ENCODE results near the gene L3MBTL1. TPM values are rescaled to one million over a fixed set of nuclear protein-coding genes. Genes with fewer than 3 reads are reported as not detected.

The L3MBTL1 gene
- total RNA-seq, 1 experiment from 2014 or later: 21.6 TPM

GRCh38 chr20:43525021-43525420, 17.5 kb downstream of the L3MBTL1 start:
- no peaks in the 10 kb centered on the region for H3K36me3 ChIP-seq (ENCODE audit: control insufficient read depth in 1 of 2, insufficient read depth in 2 of 2, low read length in 2 of 2)
- H3K4me2 ChIP-seq (ENCODE audit: low read length): no peak overlapping the region
- no peaks in the 10 kb centered on the region for H3K9me2 ChIP-seq (ENCODE audit: insufficient read depth)
- H3K79me2 ChIP-seq (ENCODE audit: insufficient read depth, low read length): no peaks in the 10 kb centered on the region
- CTCF ChIA-PET: no interaction called here
- no peaks in the 10 kb centered on the region for H3K27me3 ChIP-seq (ENCODE audit: insufficient read depth, low read length)
- no peaks in the 10 kb centered on the region for H4K20me1 ChIP-seq (ENCODE audit: insufficient read depth)
- POLR2A ChIA-PET: no interaction called here
- no peak overlapping the region for H2AFZ ChIP-seq (ENCODE audit: low read depth, low read length, poor library complexity, severe bottlenecking)
- no TSS peak for BruUV-seq (replicated peaks)
- no peak overlapping the region for H3K9ac ChIP-seq (ENCODE audit: low read length)
- H3K4me3 ChIP-seq (replicated peaks in 1 of 2; ENCODE audit: low read depth in 1 of 2, low read length in 2 of 2): no peak overlapping the region
- intact Hi-C loops (cut with micrococcal nuclease): no loop called here
- ATAC-seq (no peak), DNase-seq (ENCODE audit: low read depth, low spot score) (no peak)
- RAD21 ChIA-PET (ENCODE audit: low non-redundant PET in 1 of 2, low total read pairs in 2 of 2, uncharacterized antibody in 2 of 2, unreplicated experiment in 2 of 2): no interaction called here
- no peaks in the 10 kb centered on the region for H3K9me3 ChIP-seq (ENCODE audit: control insufficient read depth in 1 of 2, insufficient read depth in 1 of 2, low read depth in 1 of 2, low read length in 2 of 2)
- no peak overlapping the region for H3K27ac ChIP-seq (ENCODE audit: low read depth, low read length)
- no peak for TF ChIP-seq YY1 (IDR thresholded peaks at IDR 0.05; ENCODE audit: extremely low read depth, insufficient replicate concordance, low read depth, low read length)
- TF ChIP-seq SP1 (IDR thresholded peaks at IDR 0.05; ENCODE audit: low read depth): no peak
- TF ChIP-seq CEBPB (IDR thresholded peaks at IDR 0.05; ENCODE audit: low read depth): no peak
- no peak for TF ChIP-seq EGR1 (IDR thresholded peaks at IDR 0.05; ENCODE audit: low read depth)
- no peak for TF ChIP-seq CTCF (IDR thresholded peaks at IDR 0.05 in 2 of 3, conservative IDR thresholded peaks at IDR 0.05 in 1 of 3; ENCODE audit: borderline replicate concordance in 1 of 3, insufficient read depth in 1 of 3, low read depth in 2 of 3, low read length in 2 of 3)
- no peak for TF ChIP-seq ZFX (IDR thresholded peaks at IDR 0.05)
- no peak for TF ChIP-seq RAD21 (IDR thresholded peaks at IDR 0.05; ENCODE audit: low read depth)
- TF ChIP-seq CBX3 (IDR thresholded peaks at IDR 0.05; ENCODE audit: low read depth): no peak
- no peaks in the 10 kb centered on the region for H3K4me1 ChIP-seq (ENCODE audit: control insufficient read depth in 1 of 2, insufficient read depth in 2 of 2, low read length in 2 of 2)

GRCh38 chr20:43528258-43528875, 20.9 kb downstream of the L3MBTL1 start:
- Histone ChIP-seq H3K4me2 (ENCODE audit: low read length) (no peak overlapping the region), H3K9ac (ENCODE audit: low read length) (no peak overlapping the region), H3K4me3 (replicated peaks in 1 of 2; ENCODE audit: low read depth in 1 of 2, low read length in 2 of 2) (no peak overlapping the region), H3K4me1 (ENCODE audit: control insufficient read depth in 1 of 2, insufficient read depth in 2 of 2, low read length in 2 of 2) (no peaks in the 10 kb centered on the region), H4K20me1 (ENCODE audit: insufficient read depth) (no peaks in the 10 kb centered on the region), H3K27me3 (ENCODE audit: insufficient read depth, low read length) (no peaks in the 10 kb centered on the region), H3K9me2 (ENCODE audit: insufficient read depth) (no peaks in the 10 kb centered on the region), H3K9me3 (ENCODE audit: control insufficient read depth in 1 of 2, insufficient read depth in 1 of 2, low read depth in 1 of 2, low read length in 2 of 2) (no peaks in the 10 kb centered on the region), H3K36me3 (ENCODE audit: control insufficient read depth in 1 of 2, insufficient read depth in 2 of 2, low read length in 2 of 2) (no peaks in the 10 kb centered on the region), H2AFZ (ENCODE audit: low read depth, low read length, poor library complexity, severe bottlenecking) (no peak overlapping the region), H3K79me2 (ENCODE audit: insufficient read depth, low read length) (no peaks in the 10 kb centered on the region), H3K27ac (ENCODE audit: low read depth, low read length) (no peak overlapping the region)
- ChIA-PET CTCF (interaction anchor here (2.9 kb wide), 1 partner anchor 10 kb away, joined by 9 read pairs; no protein-coding TSS in a partner anchor), RAD21 (ENCODE audit: low non-redundant PET in 1 of 2, low total read pairs in 2 of 2, uncharacterized antibody in 2 of 2, unreplicated experiment in 2 of 2) (no interaction called here), POLR2A (no interaction called here)
- BruUV-seq (replicated peaks): no TSS peak
- DNase-seq (ENCODE audit: low read depth, low spot score) (no peak), ATAC-seq (no peak)
- intact Hi-C loops (cut with micrococcal nuclease): no loop called here
- TF ChIP-seq ELF1 (IDR thresholded peaks at IDR 0.05; ENCODE audit: borderline replicate concordance, low read depth) (no peak), EGR1 (IDR thresholded peaks at IDR 0.05; ENCODE audit: low read depth) (no peak), RAD21 (IDR thresholded peaks at IDR 0.05; ENCODE audit: low read depth) (no peak), SP1 (IDR thresholded peaks at IDR 0.05; ENCODE audit: low read depth) (no peak), ZFX (IDR thresholded peaks at IDR 0.05) (no peak), POLR2A (IDR thresholded peaks at IDR 0.05; ENCODE audit: borderline replicate concordance, extremely low read depth, insufficient read depth, insufficient read length) (no peak), JUND (IDR thresholded peaks at IDR 0.05) (no peak), MAX (IDR thresholded peaks at IDR 0.05) (no peak), TCF7L2 (IDR thresholded peaks at IDR 0.05; ENCODE audit: borderline replicate concordance, extremely low read depth, insufficient read depth, insufficient read length) (no peak), REST (IDR thresholded peaks at IDR 0.05; ENCODE audit: low read depth) (no peak), SRF (IDR thresholded peaks at IDR 0.05; ENCODE audit: low read depth) (no peak), YY1 (IDR thresholded peaks at IDR 0.05; ENCODE audit: extremely low read depth, insufficient replicate concordance, low read depth, low read length) (no peak), ZNF274 (IDR thresholded peaks at IDR 0.05; ENCODE audit: low read depth, low read length) (no peak)

Data from HCT116 (cell line).